Measurements from ENCODE around the gene TREML2. TPM values are rescaled to one million over a fixed set of nuclear protein-coding genes. Genes with fewer than 3 reads are reported as not detected.

Gene TREML2
- total RNA-seq, 1 experiment from 2014 or later, result not detected

DNA sequence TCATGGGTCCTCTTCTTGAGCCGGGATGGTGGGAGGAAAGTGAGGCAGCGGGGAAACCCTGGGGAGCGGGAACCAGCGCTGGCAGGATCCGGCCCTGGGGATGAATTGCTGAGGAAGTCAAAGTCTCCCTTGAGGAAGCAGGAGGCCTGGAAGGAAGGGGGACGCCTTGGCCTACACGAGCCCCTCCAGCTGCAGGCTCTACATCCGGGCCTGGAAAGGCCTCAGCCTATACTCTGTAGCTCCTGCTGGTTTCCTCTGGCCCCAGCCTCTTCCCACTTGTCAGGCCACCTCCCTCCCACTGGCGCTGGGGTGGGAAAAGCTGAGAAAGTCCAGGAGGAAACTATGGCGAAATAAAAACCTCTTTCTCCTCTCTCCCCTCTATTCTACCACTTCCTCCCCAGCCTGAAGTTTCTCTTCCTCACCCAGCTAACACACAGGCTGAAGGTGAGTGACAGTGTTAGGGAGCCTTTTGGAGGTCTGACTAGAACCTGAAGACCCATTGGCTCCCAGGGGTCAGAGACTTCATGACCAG lies 14.9 kb downstream of the TREML2 start (continued):
- TF ChIP-seq, protein P1, sequence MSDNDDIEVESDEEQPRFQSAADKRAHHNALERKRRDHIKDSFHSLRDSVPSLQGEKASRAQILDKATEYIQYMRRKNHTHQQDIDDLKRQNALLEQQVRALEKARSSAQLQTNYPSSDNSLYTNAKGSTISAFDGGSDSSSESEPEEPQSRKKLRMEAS (IDR thresholded peaks at IDR 0.05), result no peak
- TF ChIP-seq POLR2AphosphoS5 (IDR thresholded peaks at IDR 0.05; ENCODE audit: low read depth, low read length), result no peak
- no peak for TF ChIP-seq EZH2phosphoT487 (IDR thresholded peaks at IDR 0.05; ENCODE audit: borderline replicate concordance)
- no peak for TF ChIP-seq TCF7L2 (IDR thresholded peaks at IDR 0.05; ENCODE audit: borderline replicate concordance, extremely low read depth, insufficient read depth, insufficient read length)
- no peak for TF ChIP-seq POLR2A (IDR thresholded peaks at IDR 0.05; ENCODE audit: borderline replicate concordance, extremely low read depth, insufficient read depth, insufficient read length)
- TF ChIP-seq ELF1 (IDR thresholded peaks at IDR 0.05; ENCODE audit: borderline replicate concordance, low read depth), result no peak

DNA sequence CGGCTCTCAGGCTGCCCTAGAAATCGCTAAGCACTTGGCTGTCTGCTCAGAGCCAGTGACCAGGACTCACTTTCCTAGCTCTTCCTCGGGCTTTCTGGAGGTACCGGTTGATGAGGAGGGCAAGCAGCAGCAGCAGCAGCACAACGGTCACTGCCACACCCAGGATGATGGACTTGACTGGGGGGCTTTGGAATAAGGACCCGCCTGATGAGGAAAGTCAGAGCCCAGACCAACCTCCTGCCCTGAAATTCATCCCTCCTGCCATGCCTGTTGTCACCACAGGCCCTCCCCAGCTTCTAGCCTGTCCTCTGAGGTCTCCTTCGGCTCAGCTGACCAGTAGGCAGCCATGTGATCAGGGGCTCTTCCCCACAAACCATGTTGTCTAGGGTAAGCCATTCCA lies 16.2 kb downstream of the TREML2 start:
- Histone ChIP-seq H3K36me3 (ENCODE audit: control insufficient read depth in 1 of 2, insufficient read depth in 2 of 2, low read length in 2 of 2) (no peaks in the 10 kb centered on the region), H3K4me3 (replicated peaks in 1 of 2; ENCODE audit: low read depth in 1 of 2, low read length in 2 of 2) (no peak overlapping the region), H4K20me1 (ENCODE audit: insufficient read depth) (no peaks in the 10 kb centered on the region), H3K9ac (ENCODE audit: low read length) (no peak overlapping the region), H3K27ac (ENCODE audit: low read depth, low read length) (no peak overlapping the region), H3K27me3 (ENCODE audit: insufficient read depth, low read length) (no peaks in the 10 kb centered on the region), H3K79me2 (ENCODE audit: insufficient read depth, low read length) (no peaks in the 10 kb centered on the region), H3K9me2 (ENCODE audit: insufficient read depth) (no peaks in the 10 kb centered on the region), H2AFZ (ENCODE audit: low read depth, low read length, poor library complexity, severe bottlenecking) (no peak overlapping the region), H3K4me1 (ENCODE audit: control insufficient read depth in 1 of 2, insufficient read depth in 2 of 2, low read length in 2 of 2) (peaks cover 0 to 4% of the 10 kb centered on the region in 2 experiments; a peak in 1 of 4 replicates), H3K4me2 (ENCODE audit: low read length) (no peak overlapping the region), H3K9me3 (ENCODE audit: control insufficient read depth in 1 of 2, insufficient read depth in 1 of 2, low read depth in 1 of 2, low read length in 2 of 2) (peaks cover under 1 to 2% of the 10 kb centered on the region in 2 experiments; a peak in 2 of 4 replicates)
- ChIA-PET CTCF (no interaction called here), RAD21 (ENCODE audit: low non-redundant PET in 1 of 2, low total read pairs in 2 of 2, uncharacterized antibody in 2 of 2, unreplicated experiment in 2 of 2) (no interaction called here), POLR2A (no interaction called here)
- intact Hi-C loops (cut with micrococcal nuclease), result no loop called here
- TF ChIP-seq, protein P1 (IDR thresholded peaks at IDR 0.05), result no peak
- TF ChIP-seq JUND (IDR thresholded peaks at IDR 0.05), result no peak
- ATAC-seq (no peak), DNase-seq (ENCODE audit: low read depth, low spot score) (no peak)
- BruUV-seq (replicated peaks), result no TSS peak
